ENCODE measurements around the gene ERBB2.
"Not testable (repeated sequence)": the region's sequence is repeated elsewhere in the genome, so short reads cannot be mapped to it uniquely, and the experiment has no call there.

ERBB2 gene

DNA sequence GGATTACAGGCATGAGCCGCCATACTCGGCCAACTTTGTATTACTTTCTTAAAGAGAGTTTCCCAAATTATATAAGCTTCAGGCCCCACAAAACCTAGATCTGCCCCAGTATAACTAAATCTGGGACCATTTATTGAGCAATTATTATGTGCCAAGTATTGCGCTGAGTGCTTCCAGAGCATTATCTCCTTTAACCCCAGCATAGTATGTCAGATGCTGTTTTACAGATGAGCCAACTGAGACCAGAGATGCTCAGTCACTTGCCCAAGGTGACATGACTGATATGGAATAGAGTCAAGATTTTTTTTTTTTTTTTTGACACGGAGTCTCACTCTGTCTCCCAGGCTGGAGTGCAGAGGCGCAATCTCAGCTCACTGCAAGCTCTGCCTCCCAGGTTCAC is 1.9 kb upstream of the ERBB2 start:
- in situ Hi-C loops (cut with MboI; ENCODE audit: low pct_unique_long_range_greater_than_20kb, low sequenced_read_pairs): no loop called here
- DNase-seq: no peak

DNA sequence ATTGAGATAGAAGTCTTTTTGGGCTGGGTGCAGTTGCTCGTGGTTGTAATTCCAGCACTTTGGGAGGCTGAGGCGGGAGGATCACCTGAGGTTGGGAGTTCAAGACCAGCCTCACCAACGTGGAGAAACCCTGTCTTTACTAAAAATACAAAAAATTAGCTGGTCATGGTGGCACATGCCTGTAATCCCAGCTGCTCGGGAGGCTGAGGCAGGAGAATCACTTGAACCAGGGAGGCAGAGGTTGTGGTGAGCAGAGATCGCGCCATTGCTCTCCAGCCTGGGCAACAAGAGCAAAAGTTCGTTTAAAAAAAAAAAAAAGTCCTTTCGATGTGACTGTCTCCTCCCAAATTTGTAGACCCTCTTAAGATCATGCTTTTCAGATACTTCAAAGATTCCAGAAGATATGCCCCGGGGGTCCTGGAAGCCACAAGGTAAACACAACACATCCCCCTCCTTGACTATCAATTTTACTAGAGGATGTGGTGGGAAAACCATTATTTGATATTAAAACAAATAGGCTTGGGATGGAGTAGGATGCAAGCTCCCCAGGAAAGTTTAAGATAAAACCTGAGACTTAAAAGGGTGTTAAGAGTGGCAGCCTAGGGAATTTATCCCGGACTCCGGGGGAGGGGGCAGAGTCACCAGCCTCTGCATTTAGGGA is 577 bp upstream of the ERBB2 start:
- DNase-seq; in situ Hi-C loops (cut with MboI; ENCODE audit: low pct_unique_long_range_greater_than_20kb, low sequenced_read_pairs): not testable (repeated sequence)

DNA sequence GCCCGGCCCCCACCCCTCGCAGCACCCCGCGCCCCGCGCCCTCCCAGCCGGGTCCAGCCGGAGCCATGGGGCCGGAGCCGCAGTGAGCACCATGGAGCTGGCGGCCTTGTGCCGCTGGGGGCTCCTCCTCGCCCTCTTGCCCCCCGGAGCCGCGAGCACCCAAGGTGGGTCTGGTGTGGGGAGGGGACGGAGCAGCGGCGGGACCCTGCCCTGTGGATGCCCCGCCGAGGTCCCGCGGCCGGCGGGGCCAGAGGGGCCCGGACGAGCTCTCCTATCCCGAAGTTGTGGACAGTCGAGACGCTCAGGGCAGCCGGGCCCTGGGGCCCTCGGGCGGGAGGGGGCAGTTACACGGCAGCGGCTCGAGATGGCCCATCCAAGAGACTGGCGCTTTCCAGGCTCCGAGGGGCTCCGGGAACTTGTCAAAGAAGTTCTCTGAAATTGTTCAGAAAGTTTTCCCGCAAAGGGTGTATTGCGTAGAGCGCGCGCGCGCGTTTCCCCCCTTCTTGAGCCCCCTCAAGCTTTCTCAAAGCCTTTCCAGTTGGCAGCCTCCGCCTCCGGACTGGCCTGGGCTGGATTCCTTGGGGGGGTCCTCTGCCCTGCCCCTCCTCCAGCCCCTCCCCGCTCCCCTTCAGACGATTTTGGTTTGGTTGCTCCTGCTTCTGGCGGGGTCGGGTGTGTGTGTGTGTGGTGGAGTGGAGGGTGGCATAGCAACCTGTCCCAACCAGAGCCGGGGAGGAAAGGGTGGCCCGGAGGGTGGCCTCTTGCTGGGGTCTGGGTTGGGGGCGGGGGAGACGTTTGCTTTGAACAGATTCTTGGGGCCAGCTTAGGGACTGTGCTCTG is 504 bp downstream of the ERBB2 start:
- in situ Hi-C loops (cut with MboI; ENCODE audit: low pct_unique_long_range_greater_than_20kb, low sequenced_read_pairs): no loop called here
- DNase-seq: no peak

DNA sequence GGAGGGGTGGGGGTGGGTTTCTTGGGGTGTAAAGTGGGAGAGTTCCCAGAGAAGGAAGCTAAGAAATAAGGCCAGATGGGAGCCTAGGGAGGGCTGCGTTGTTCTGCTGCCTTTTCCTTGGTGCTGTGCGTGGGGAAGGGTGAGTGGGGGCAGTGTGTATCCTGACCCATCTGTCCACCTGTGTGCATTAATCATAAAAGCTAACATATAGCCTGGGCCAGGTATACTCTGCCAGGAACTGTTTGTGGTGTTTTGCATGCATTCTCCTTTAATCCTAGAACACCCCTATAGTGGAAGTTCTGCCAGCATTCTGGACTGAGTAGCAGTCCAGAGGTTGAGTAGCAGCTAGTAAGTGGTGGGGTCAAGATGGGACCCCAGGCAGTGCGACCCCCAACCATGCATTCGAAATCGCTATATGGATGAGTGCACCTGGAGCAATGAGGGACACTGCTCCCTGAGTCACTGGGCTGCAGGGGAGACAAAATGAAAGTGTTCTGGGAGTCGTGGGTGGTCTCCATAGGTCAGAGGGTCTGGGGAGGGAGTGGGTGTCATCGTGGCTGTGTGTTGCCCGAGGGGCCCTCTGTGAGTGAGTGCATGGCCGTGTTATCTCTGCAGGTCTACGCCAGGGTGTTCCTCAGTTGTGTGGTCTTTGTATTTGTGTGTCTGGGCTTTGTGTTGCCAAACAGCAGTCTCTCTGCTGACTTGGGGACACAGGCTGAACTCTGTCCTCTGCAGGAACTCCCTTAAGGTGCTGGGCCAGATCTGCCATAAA is 1.3 kb downstream of the ERBB2 start:
- in situ Hi-C loops (cut with MboI; ENCODE audit: low pct_unique_long_range_greater_than_20kb, low sequenced_read_pairs): no loop called here

DNA sequence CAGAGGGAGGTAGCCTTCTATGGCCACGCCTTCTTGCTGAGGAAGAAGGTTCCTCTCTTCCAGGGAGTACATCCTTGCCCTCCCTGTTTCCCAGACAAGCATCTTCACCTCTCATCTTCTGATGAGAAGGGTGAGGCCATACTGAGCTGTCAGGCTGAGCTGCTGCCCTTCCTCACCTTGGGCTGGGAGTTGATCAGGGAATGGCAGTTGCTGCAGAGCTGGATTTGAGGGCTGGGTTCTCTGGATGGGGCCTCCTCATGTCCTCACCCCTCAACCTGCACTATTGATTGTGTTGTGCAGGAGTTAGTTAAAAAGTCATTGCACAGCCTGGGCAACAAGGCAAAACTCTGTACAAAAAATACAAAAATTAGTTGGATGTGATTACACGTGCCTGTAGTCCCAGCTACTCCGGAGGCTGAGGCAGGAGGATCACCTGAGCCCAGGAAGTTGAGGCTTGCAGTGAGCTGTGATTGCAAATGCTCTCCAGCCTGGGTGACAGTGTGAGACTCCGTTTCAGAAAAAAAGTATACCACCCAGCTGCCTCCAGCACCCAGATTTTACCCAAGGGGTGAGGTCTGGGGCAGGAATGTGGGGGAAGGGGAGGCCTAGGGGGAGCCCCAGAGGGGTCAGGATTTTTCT is 2.0 kb downstream of the ERBB2 start:
- DNase-seq: no peak
- in situ Hi-C loops (cut with MboI; ENCODE audit: low pct_unique_long_range_greater_than_20kb, low sequenced_read_pairs): no loop called here

More for the DNA sequence above, 1.3 kb downstream of the ERBB2 start:
- DNase-seq: no peak

DNA sequence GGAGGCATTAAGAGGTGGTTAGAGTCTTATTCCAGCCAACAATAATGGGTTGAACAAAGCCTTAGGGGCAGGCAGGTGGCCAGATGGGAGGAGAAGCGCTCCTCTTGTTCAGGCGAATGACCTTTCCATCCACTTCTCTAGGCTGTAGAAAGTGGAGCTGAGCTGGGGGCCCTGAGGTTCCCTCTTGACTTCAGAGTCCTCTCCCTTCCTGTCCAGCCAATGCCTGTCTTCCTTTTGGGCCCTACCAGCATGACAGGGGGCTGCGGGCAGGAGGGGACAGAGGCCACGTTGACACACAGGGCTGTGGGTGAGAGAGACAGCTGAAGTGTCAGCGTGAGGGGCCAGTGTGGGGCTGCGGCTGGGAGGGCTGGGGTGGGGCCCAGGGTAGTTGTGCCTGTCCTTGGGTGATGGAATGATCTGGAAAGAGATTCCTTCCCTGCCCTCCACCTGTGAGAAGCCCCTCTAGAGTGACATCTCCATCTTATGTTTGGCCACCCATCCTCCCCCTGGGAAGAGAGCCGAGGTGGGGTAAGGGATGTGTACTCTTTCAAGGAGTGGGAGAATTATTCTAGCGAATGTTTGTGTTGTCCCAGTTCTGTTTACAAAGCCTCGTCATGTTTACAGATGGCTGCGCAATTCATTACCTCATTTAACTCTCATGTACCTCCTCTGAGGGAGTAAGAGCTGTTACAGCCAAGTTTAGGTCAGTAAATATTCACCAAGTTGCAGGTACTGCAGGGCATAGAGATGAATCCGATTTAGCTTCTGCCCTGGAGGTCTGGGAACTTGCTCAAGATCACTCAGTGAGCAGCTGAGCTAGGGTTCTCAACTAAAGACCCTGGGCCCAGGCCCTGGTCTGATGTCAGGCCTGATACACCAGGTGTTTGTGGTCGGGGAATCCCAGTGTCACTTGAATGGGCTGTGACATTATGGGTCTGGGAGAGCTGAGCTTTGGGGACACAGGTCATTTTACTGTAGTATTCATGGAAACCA is 3.3 kb downstream of the ERBB2 start:
- no peak for DNase-seq
- in situ Hi-C loops (cut with MboI; ENCODE audit: low pct_unique_long_range_greater_than_20kb, low sequenced_read_pairs): no loop called here

DNA sequence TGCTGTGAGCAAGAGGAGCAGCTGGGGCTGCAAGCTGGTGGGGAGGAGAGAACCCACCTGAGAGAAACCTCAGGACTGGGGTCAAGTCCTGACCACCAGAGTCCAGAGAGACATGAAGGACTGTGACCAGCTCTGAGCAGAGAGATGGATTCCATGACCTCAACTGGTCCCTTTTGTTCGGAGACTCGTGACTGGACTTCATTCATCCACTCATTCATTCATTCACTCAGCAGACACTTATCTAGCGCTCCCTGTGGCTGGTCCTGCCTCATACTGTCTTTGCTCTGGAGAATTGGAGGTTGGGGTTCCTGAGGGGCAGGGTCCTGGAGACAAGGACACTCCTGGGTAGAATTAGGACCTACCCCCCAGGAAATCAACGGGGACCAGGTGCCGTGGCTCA is 4.0 kb downstream of the ERBB2 start:
- in situ Hi-C loops (cut with MboI; ENCODE audit: low pct_unique_long_range_greater_than_20kb, low sequenced_read_pairs): no loop called here
- DNase-seq: no peak

DNA sequence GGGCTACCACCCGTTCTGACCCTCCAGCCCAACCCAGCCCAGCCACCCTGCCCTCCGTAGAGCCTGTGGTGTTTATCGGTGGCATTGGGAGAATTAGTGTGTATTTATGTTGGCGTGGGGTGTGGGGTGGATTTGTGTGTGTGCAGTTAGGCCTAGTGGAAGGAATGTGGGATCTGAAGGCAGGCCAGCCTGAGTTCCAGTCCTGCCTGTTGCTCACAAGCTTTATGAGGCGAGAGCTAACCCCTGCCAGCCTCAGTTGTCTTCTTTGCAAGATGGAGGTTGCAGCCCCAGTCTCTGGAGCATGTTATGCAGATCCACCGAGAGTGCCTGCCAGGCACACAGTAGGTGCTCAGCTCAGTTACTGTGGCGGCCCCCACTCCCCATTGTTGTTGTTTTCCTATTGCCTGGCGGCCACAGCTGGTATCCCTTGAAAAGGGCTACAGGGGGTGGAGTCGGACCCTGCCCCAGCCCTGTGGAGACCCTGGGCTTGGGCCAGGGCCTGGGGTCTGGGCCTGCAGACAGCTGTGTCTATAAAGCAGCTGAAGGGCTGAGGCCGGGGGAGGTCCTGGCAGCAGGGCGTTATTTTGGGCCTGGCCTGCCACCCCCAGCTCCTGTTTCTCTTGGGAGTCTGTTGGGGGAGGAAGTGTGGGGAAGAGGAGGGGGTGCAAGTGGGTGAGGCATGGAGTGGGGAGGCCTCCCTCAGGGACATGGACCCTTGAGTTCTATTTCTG is 5.1 kb downstream of the ERBB2 start:
- in situ Hi-C loops (cut with MboI; ENCODE audit: low pct_unique_long_range_greater_than_20kb, low sequenced_read_pairs): no loop called here

DNA sequence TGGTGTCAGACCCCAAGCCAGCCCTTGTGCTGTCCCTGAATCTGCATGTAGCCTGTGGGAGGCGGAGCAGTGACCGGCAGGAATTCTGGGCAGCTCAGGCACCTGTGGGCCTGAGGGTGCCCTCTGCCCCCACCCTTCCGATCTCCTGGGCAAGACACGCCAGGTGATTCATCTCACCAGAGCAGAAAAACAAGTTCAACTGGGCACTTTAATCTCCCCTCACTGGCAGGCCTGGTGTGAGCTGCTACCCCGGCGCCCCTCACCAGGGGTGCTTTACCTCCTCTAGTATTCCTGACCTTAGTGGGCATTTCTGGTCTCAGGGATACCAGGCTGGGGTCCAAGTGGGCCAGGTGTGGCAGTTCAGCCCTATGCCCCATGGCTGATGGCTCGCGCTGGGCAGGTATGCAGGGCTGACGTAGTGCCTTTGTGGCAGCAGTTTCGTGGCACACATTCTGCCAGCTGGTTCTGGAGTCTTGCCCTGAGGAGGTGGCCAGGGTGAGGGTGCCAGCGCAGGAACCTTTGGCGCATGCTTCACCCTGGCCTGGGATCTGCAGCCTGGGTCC is 6.0 kb downstream of the ERBB2 start:
- in situ Hi-C loops (cut with MboI; ENCODE audit: low pct_unique_long_range_greater_than_20kb, low sequenced_read_pairs): no loop called here
- no peak for DNase-seq

More for the DNA sequence above, 5.1 kb downstream of the ERBB2 start:
- DNase-seq: no peak

DNA sequence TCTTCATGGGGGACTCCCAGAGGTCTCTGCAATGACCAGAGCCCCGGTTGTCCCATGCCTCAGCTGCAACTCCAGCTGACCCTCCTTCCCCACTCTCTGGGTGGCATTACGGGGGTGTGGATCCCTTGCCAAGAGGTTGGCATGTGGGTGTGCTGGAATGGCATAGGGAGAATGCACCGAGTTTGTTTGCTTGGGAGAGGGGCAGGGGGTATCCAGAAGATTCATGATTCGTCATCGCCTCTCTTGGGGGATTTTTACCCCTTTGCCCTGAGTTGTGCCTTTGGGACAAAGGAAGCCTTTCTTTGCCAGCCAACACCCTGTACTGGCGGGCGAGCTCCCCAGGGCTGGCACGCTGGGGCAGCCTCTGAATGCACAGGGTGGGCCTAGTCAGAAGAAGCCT is 6.5 kb downstream of the ERBB2 start:
- no peak for DNase-seq
- in situ Hi-C loops (cut with MboI; ENCODE audit: low pct_unique_long_range_greater_than_20kb, low sequenced_read_pairs): no loop called here

DNA sequence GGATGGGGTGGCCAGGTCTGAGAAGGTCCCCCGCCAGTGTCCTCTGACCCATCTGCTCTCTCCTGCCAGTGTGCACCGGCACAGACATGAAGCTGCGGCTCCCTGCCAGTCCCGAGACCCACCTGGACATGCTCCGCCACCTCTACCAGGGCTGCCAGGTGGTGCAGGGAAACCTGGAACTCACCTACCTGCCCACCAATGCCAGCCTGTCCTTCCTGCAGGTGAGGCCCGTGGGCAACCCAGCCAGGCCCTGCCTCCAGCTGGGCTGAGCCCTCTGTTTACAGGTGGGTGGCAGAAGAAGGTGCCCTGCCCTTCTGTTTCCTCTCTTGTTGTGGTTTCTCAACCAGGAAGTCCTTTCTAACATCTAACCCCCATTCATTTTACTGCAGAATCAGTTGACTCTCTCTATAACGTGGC is 7.1 kb downstream of the ERBB2 start:
- in situ Hi-C loops (cut with MboI; ENCODE audit: low pct_unique_long_range_greater_than_20kb, low sequenced_read_pairs): no loop called here
- no peak for DNase-seq

DNA sequence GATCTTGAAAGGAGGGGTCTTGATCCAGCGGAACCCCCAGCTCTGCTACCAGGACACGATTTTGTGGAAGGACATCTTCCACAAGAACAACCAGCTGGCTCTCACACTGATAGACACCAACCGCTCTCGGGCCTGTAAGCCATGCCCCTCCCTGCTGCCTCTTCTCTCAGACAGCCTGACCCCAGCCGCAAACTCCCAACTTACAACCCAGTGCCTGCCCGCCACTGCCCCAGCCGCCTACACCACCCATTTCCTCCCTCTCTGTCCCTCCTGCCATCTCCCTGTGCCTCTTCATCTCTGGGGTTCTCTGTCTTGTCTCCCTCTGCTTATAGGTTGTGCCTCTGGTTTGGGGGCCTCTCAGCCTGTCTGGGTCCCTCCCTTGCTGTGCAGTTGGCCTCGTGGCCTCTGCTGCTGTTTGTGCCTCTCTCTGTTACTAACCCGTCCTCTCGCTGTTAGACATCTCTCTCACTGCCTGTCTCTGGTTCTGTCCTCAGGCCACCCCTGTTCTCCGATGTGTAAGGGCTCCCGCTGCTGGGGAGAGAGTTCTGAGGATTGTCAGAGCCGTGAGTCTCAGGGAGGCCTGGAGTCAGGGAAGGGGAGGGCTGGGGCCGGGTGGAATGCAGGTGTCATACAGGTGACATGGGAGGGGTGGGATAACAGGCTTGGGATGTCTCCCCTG is 9.6 kb downstream of the ERBB2 start:
- in situ Hi-C loops (cut with MboI; ENCODE audit: low pct_unique_long_range_greater_than_20kb, low sequenced_read_pairs): no loop called here

DNA sequence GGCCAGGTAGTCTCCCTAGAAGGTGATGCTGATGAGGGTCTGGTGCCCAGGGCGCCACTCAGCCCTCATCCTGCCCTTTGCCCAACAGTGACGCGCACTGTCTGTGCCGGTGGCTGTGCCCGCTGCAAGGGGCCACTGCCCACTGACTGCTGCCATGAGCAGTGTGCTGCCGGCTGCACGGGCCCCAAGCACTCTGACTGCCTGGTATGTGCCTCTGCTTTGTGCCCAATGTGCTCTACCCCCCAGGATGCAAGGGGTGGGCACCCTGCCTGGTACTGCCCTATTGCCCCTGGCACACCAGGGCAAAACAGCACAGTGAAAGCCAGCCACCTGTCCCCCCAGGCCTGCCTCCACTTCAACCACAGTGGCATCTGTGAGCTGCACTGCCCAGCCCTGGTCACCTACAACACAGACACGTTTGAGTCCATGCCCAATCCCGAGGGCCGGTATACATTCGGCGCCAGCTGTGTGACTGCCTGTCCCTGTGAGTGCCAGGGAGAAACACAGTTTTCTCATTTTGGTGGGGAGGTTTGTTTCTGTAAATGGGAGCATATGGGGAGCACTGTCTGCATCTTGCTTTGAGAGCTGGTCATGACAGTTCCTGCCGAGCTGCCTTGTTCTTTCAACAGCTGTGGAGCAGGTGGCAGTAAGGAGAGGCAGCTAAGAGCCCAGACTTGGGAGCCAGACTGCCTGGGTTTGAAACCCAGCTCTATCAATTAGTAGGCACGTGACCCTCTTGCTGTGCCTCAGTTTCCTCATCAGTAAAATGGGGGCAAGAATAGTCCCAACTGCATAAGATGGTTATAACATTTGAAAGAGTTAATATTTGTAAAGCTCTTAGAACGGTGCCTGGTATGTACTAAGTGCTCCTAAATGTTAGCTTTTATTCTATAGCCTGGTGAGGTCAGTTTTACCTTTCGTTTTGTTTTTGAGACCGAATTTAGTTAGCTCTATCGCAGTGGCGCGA is 10.4 kb downstream of the ERBB2 start:
- DNase-seq: no peak
- in situ Hi-C loops (cut with MboI; ENCODE audit: low pct_unique_long_range_greater_than_20kb, low sequenced_read_pairs): no loop called here

More for the DNA sequence above, 9.6 kb downstream of the ERBB2 start:
- DNase-seq: no peak

DNA sequence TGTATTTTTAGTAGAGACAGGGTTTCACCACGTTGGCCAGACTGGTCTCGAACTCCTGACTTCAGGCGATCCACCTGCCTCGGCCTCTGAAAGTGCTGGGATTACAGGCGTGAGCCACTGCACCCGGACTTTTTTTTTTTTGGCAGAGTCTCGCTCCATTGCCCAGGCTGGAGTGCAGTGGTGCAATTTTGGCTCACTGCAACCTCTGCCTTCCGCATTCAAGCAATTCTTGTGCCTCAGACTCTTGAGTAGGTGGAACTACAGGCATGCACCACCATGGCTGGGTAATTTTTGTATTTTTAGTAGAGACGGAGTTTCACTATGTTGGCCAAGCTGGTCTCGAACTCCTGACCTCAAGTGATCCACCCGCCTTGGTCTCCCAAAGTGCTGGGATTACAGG is 11.2 kb downstream of the ERBB2 start:
- in situ Hi-C loops (cut with MboI; ENCODE audit: low pct_unique_long_range_greater_than_20kb, low sequenced_read_pairs); DNase-seq: not testable (repeated sequence)

DNA sequence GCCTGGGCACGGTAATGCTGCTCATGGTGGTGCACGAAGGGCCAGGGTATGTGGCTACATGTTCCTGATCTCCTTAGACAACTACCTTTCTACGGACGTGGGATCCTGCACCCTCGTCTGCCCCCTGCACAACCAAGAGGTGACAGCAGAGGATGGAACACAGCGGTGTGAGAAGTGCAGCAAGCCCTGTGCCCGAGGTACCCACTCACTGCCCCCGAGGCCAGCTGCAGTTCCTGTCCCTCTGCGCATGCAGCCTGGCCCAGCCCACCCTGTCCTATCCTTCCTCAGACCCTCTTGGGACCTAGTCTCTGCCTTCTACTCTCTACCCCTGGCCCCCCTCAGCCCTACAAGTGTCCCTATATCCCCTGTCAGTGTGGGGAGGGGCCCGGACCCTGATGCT is 12.0 kb downstream of the ERBB2 start:
- no peak for DNase-seq
- in situ Hi-C loops (cut with MboI; ENCODE audit: low pct_unique_long_range_greater_than_20kb, low sequenced_read_pairs): no loop called here

DNA sequence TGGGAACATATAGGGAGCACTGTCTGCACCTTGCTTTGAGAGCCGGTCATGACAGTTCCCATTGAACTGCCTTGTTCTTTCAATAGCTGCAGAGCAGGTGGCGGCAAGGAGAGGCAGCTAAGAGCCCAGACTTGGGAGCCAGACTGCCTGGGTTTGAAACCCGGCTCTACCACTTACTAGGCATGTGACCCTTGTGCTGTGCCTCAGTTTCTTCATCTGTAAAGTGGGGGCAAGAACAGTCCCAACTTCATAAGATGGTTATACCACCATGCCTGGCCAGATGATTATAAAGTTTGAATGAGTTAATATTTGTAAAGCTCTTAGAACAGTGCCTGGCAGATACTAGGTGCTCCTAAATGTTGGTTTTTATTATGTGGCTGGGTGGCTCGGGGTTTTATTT is 14.4 kb downstream of the ERBB2 start:
- in situ Hi-C loops (cut with MboI; ENCODE audit: low pct_unique_long_range_greater_than_20kb, low sequenced_read_pairs): no loop called here

More for the DNA sequence above, 14.4 kb downstream of the ERBB2 start:
- DNase-seq: no peak

Measured in KBM-7 (cell line).